AML-193 (cell line): ENCODE measurements around the gene IL3RA.
"Not testable (repeated sequence)": the region's sequence is repeated elsewhere in the genome, so short reads cannot be mapped to it uniquely, and the experiment has no call there.

Source experiments
- DNase-seq, 2 experiments: peaks; one replicate each; lab custom pipeline; 2025; lab: John Stamatoyannopoulos, UW

The IL3RA gene

DNA sequence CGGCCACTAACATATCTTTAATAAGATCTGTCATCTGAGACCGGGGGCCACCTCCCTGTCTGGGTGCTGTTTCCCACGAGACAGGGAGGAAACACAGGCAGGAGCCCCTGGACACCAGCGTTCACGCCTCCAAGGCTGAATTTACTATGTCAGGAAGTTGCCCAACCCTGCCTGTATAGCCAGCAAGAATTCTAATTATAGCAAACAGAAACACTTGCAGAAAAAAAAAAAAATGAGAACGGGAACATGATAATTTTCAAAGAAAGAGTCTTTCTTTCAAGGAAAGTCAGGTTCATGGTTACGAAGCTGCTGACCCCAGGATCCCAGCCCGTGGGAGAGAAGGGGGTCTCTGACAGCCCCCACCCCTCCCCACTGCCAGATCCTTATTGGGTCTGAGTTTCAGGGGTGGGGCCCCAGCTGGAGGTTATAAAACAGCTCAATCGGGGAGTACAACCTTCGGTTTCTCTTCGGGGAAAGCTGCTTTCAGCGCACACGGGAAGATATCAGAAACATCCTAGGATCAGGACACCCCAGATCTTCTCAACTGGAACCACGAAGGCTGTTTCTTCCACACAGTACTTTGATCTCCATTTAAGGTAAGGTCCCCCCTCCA lies at the start of gene IL3RA:
IL3RA (plus strand) TSS at position 455 of the 613 bp plus-strand sequence. CDS start 4,981 bp downstream, outside the sequence.
- DNase-seq: peak; percentile 72

DNA sequence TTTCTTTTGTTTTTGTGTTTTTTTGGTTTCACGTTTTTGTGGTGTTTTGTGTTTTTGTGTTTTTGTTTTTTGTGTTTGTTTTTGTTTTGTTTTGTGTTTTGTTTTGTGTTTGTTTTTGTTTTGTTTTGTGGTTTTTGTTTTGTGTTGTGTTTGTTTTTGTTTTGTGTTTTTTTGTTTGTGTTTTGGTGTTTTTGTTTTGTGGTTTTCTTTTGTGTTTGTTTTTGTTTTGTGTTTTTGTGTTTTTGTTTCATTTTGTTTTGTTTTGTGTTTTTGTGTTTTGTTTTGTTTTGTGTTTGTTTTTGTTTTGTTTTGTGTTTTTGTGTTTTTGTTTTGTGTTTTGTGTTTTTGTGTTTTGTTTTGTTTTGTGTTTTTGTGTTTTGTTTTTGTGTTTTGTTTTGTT lies 47.0 kb upstream of the IL3RA start:
- no peak for DNase-seq

DNA sequence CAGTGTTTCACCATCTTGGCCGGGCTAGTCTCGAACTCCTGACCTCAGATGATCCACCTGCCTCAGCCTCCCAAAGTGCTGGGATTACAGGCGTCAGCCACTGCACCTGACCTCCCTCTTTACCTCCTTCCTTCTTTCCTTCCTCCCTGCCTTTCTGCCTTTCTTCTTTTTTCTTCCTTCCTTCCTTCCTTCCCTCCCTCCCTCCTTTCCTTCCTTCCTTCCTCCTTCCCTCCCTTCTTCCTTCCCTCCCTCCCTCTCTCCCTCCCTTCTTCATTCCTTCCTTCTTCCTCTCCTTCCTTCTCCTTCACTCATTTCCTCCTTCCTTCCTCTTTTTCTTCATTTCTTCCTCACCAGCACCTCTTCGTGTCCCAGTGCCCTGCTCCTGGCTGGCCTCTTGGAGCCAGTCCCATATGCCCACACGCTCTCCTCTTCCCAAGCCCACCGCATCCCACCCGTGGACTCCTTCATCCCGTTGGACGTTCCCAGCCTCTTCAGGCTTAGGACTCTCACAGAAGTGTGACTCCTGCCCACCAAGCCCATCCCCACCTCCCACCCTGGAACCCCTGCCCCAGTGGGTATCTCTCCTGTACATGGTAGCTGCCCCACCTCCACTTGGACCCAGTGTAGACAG lies 45.4 kb upstream of the IL3RA start:
- DNase-seq: no peak

DNA sequence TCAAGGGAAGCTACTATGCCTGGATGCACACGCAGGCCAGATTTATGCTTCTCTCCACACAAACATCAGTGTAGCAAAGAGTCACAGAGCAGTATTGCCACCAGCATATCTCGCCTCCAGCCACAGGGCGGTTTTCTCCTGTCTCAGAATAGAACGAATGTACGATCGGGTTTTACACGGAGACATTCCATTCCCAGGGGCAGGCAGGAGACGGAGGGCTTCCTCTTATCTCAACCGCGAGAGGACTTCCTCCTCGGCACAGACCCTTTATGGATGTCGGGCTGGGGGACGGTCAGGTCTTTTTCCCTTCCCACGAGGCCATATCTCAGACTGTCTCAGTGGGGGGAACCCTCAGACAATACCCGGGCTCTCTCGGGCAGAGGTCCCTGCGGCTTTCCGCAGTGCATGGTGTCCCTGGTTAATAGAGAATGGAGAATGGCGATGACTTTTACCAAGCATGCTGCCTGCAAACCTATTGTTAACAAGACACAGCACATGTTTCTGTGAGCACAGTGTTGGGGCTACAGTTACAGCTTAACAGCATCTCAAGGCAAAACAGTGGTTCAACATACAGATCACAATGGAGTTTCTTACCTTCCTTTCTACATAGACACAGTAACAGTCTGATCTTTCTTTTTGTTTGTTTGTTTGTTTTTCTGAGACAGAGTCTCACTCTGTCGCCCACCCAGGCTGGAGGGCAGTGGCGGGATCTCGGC lies 43.9 kb upstream of the IL3RA start:
- no peak for DNase-seq

DNA sequence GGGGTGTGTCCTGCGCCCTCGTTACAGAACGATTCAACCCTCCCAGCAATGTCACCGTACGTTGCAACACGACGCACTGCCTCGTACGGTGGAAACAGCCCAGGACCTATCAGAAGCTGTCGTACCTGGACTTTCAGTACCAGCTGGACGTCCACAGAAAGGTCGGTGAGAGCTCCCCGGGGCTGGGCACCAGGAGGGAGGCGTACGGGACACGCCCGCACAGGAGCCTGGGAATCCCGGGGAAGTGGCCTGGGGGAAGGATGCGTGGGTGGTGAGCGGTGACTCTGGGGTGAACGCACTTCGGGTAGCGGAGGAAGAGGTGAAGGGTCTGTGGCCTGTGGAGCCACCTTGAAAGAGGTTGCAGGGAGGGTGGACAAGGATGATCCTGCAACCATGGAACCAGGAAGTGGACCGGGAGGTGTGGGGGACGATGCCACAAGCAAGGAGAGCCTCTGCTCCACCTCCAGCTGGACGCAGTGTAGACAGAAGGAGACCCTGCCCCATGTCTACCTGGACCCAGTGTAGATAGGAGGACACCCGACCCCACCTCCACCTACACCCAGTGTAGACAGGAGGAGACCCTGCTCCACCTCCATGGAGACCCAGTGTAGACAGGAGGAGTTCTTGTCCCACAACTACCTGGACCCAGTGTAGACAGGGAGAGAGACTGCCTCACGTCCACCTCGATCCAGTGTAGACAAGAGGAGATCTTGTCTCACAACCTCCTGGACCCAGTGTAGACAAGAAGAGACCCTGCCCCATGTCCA lies 42.1 kb upstream of the IL3RA start:
- DNase-seq: no peak

DNA sequence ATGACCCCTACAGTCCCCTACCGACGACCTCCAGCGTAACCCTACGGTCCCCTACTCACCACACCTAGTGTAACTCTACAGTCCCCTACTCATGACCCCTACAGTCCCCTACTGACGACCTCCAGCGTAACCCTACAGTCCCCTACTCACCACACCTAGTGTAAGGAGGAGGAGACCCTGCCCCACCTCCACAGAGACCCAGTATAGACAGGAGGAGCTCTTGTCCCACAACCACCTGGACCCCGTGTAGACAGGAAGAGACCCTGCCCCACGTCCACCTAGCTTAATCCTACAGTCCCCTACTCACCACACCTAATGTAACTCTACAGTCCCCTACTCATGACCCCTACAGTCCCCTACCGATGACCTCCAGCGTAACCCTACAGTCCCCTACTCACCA lies 41.0 kb upstream of the IL3RA start:
- no peak for DNase-seq

DNA sequence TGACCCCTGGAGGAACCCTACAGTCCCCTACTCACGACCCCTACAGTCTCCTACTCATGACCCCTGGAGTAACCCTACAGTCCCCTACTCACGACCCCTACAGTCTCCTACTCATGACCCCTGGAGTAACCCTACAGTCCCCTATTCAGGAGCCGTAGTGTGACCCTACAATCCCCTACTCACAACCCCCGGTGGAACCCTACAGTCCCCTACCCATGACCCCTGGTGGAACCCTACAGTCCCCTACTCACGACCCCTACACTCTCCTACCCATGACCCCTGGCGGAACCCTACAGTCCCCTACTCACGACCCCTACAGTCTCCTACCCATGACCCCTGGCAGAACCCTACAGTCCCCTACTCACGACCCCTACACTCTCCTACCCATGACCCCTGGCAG lies 39.0 kb upstream of the IL3RA start:
- not testable (repeated sequence) for DNase-seq

DNA sequence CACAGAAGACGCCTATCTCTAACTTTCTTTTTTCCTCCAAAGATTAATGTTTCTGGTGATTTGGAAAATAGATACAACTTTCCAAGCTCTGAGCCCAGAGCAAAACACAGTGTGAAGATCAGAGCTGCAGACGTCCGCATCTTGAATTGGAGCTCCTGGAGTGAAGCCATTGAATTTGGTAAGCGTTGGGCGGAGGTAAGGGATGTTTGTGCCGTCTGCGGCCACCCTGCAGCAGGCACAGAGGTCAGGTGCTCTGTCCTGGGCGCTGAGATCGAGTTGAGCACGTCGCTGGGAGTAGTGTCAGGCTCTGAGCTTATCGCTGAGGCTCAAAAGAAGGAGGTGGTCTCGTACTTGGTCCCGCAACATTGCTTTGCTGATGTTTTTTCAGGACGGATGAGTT lies 36.1 kb upstream of the IL3RA start:
- no peak for DNase-seq

DNA sequence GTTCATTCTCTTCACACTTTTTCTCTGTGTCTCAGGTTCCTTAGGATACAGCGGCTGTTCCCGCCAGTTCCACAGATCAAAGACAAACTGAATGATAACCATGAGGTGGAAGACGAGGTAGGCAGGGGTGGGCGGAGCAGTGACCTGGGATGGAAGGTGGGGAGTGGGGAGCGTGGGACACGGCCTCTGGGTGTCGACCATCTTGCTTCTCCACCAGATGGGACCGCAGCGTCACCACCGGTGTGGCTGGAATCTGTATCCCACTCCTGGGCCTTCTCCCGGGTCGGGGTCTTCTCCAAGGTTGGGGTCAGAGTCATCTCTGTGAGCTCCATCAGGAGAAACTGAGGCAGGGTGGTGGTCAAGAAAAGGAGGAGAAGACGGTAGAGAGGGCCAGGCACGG lies 31.2 kb upstream of the IL3RA start:
- no peak for DNase-seq

DNA sequence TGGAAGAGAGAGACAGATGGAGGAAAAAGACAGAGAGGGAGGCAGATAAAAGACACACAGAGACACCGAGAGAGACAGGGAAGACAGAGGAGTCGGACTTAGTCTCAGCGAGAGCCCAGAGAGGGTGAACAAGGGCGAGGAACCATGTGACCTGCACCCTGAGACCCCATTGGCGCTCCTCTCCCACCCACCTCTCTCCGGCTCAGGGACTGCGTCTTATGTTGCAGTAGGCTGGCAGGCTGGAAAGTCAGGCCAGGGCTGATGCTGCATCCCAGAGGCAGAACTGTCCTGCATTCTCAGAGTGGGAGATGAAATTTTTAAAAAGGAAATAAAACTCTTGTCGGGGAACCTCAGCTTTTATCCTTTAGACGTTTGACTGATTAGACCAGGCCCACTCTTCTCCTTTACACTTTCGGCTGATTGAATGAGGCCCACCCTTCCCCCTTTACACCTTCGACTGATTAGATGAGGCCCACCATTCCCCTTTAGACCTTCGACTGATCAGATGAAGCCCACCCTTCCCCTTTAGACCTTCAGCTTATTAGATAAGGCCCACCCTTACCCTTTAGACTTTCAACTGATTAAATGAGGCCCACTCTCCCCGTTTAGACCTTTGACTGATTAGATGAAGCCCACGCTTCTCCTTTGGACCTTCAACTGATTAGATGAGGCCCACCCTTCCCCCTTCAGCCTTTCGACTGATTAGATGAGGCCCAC lies 29.5 kb upstream of the IL3RA start:
- DNase-seq: no peak

DNA sequence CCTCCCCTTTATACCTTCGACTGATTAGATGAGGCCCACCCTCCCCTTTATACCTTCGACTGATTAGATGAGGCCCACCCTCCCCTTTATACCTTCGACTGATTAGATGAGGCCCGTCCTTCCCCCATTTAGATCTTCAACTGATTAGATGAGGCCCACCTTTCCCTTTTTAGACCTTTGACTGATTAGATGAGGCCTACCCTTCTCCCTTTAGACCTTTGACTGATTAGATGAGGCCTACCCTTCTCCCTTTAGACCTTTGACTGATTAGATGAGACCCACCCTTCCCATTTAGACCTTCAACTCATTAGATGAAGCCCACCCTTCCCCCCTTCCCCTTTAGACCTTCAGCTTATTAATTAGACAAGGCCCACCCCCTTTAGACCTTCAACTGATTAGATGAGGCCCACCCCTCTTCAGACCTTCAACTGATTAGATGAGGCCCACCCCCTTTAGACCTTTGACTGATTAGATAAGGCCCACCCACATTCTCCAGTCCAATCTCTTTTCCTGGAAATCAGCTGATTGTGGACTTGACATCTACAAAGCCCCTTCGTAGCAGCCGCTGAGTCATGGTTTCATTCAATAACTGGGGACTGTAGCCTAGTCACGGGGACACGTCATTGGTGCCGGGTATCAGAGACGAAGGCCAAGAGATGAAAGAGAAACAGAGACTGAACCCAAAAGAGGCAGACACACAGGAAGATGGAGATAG lies 28.8 kb upstream of the IL3RA start:
- no peak for DNase-seq

DNA sequence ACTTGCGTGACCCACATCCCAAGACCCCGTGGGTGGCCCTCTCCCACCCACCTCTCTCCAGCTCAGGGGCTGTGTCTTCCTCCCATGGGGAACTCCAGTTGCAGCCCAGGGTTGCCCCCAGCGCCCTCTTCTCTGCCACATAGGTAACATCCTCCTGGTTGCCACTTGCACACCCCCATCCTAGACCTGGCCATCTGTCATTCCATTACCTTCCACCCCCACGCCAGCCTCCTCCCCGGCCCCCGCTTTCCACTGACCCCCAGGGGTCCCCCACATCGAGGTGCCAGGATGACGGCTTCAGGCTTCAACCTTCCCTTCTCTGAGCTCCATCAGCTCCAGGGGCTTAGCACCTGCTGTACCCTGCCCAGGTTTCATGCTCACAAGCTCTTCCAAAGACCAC lies 28.1 kb upstream of the IL3RA start:
- no peak for DNase-seq

DNA sequence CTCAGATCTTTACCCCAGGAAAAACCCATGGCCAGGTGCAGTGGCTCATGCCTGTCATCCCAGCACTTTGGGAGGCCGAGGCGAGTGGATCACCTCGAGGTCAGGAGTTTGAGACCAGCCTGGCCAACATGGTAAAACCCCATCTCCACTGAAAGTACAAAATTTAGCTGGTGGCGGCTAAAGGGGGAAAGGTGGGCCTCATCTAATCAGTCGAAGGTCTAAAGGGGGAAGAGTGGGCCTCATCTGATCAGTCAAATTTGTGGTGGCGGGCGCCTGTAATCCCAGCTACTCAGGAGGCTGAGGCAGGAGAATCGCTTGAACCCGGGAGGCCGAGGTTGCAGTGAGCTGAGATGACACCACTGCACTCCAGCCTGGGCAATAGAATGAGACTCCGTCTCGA lies 27.7 kb upstream of the IL3RA start:
- not testable (repeated sequence) for DNase-seq

DNA sequence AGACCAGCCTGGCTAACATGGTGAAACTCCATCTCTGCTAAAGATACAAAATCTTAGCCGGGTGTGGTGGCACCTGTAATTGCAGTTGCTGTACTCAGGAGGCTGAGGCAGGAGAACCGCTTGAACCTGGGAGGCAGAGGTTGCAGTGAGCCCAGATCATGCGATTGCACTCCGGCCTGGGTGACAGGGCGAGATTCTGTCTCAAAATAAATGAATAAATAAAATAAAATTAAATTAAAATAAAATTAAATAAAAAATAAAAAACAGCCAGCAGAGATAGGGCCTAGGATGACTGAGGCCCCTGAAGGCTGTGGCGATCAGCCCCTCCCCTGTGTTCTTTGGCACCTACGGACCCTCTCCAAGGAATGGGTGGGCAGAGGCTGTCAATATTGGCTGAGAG lies 22.8 kb upstream of the IL3RA start:
- no peak for DNase-seq

DNA sequence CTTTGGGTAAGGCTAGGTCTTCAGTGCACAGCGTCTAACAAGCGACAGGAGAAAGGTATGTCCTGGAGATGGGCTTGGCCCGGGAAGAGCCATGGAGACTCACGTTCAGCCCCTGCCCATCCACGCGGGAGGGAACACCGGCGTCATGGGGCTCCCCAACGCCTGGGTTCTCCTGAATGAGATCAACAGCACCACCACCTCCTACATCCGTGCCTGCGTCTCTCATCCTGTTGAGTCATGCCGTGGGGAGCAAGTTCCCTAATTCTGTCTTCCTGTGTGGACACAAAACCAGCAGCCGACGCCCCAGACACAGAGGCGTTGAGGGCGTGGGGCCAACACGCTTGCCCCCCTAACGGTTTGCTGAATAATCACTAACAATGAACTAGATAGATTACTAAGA lies 20.1 kb upstream of the IL3RA start:
- DNase-seq: peak; percentile 59 to 66

DNA sequence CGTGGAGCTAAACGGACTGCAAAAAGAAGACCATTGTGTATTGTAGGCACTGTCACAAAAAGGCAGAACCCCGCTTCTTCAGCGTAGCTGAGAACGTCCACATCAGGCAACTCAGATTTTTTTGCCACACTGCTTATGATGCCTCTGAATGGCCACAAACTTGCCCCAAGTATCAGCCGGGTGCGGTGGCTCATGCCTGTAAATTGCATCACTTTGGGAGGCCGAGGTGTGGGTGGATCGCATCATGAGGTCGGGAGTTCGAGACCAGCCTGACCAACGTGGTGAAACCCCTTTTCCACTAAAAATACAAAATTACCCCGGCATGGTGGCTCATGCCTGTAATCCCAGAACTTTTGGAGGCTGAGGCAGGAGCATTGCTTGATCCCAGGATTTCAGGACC lies 14.9 kb upstream of the IL3RA start:
- DNase-seq: no peak

DNA sequence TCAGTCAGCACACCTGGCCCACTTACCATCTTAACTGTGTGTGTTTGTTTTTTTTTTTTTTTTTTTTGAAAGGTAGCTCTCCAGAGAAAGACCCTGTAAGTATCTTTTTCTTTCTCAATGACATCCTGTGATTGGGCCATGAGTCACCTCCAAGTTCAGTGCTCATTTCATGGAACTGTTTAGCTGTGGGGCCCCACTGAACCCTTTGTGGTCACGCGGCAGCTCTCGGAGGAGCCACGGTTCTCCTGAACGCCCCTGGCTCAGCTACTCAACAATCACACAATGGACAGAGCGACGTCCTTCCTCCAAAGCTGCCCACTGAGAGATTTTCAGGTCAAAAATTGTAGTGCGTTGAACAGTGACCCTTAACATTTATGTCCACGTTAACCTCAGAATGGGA lies 14.2 kb upstream of the IL3RA start:
- DNase-seq: no peak

DNA sequence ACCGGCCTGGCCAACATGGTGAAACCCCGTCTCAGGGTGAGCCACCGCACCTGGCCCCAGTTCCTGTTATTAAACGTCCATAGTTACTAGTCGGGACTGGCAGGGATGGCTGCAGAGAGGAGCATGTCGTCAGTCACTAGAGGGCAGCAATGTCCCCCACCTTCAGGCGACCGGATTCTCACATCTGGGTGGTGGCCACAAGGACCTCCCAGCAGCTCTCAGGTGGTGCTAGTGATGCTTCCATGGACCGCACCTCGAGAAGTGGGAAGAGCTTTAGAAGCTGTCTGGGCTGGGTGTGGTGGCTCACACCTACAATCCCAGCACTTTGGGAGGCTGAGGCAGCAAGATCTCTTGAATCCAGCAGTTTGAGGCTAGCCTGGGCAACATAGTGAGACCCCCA lies 13.3 kb upstream of the IL3RA start:
- DNase-seq: peak; percentile 50 to 51

DNA sequence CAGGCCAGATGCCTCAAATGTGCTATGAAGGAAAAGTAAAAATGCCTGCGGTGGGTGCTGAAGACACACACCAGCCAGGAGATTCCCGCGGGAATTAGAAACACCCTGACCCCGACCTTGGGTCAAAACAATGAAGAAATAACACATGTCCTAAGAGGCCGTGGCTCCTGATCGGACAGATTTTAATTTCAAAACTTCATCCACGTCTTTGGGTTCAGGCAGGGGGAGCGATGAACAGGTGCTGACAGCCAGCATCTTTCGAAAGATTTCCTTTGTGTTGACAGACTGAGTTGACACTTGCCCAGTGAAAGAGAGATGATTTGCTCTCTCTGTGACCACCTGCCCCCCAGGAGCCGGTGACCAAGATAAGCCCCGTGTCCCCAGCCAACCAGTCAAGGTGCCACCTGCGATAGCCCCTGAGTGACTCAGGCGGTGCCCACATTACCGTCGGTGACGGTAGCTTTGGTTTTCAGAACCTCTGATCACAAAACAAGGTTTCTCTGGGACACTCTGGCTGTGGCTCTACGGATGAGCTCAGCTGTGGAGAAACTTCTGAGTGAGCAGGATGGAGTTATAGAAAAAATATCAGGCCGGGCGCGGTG lies 11.0 kb upstream of the IL3RA start:
- DNase-seq: no peak

DNA sequence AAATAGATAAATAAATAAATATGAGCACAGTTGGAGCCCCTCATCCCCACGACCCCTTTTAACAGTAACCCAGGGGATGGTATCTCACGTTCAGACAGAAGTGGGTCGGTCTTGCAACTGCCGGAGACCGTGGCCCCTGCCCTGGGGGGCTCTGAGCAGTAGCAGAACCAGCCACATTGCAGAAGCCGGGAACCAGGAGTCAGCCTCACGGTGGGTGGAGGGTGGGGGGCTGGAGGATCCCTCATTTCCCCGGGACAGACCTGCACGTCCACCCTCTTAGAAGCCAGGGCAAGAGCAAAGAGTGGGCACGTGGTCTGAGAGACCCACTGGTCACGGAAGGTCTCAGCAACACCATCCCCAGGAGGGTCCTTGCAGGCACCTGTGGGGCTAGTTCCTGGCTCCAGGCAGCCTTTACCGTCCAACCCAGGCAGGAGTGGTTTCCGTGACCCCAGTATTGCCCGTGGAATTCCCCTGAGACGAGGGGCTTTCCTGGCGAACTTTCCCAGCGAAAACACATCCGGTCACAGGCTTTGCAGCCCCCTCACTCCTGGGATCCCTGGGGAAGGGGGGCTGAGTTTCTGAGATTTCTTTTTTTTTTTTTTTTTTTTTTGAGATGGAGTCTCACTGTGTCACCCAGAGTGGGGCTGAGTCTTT lies 8.8 kb upstream of the IL3RA start:
- no peak for DNase-seq
